Lung (tissue), 12 donors: ENCODE results near the gene SLC51B. TPM values are rescaled to one million over a fixed set of nuclear protein-coding genes. Genes with fewer than 3 reads are reported as not detected.
A peak's percentile ranks its signal among the peaks of the same experiment; 100 is the strongest.

Experiments used
- ATAC-seq: fragments of 200-7000 bp; cut with Tn5 transposase; one replicate; pipeline ENCODE4 v1.9.1; 2020; ENCODE audit warnings: moderate number of reproducible peaks; ENCODE audit not compliant: insufficient read depth, low FRiP score
- DNase-seq, 3 donors: peaks; one replicate each; pipeline ENCODE4 v3.0.0-alpha.2; 2013 to 2017
- H3K27ac ChIP-seq, 2 donors: one replicate each; pipeline ENCODE4 v1.5.1; 2013; ENCODE audit warnings: mild to moderate bottlenecking in 2 of 2, moderate library complexity in 2 of 2, control low read depth in 1 of 2, inconsistent platforms in 1 of 2, low read depth in 1 of 2, low read length in 1 of 2
- H3K27me3 ChIP-seq, 3 donors: one replicate each; pipeline ENCODE4 v1.5.1; 2013; ENCODE audit warnings: low read length in 2 of 3; ENCODE audit not compliant: control insufficient read depth in 3 of 3, insufficient read depth in 3 of 3
- H3K36me3 ChIP-seq, 4 donors: one replicate each; pipeline ENCODE4 v1.5.1; 2013; ENCODE audit warnings: low read length in 4 of 4, mild to moderate bottlenecking in 1 of 4, moderate library complexity in 1 of 4; ENCODE audit not compliant: control insufficient read depth in 4 of 4, insufficient read depth in 4 of 4
- H3K4me1 ChIP-seq, 5 donors: one replicate each; pipeline ENCODE4 v1.5.1; 2013; ENCODE audit warnings: low read length in 5 of 5, mild to moderate bottlenecking in 2 of 5, moderate library complexity in 1 of 5; ENCODE audit not compliant: control insufficient read depth in 5 of 5, insufficient read depth in 5 of 5
- H3K4me3 ChIP-seq: one replicate; pipeline ENCODE4 v1.5.1; 2013; ENCODE audit warnings: mild to moderate bottlenecking, control low read depth, moderate library complexity
- H3K9ac ChIP-seq, 2 donors: one replicate each; pipeline ENCODE4 v1.5.1; 2013; ENCODE audit warnings: low read length in 2 of 2, control low read depth in 1 of 2; ENCODE audit not compliant: insufficient read depth in 1 of 2
- H3K9me3 ChIP-seq, 4 donors: one replicate each; pipeline ENCODE4 v1.5.1; 2013; ENCODE audit warnings: low read length in 3 of 4, mild to moderate bottlenecking in 1 of 4, moderate library complexity in 1 of 4; ENCODE audit not compliant: control insufficient read depth in 4 of 4, insufficient read depth in 3 of 4
- CTCF ChIP-seq: IDR thresholded peaks from 2 replicates; pipeline ENCODE4 v1.5.1; 2012; ENCODE audit warnings: mild to moderate bottlenecking; ENCODE audit errors: control extremely low read depth, extremely low read depth
- WGBS, 2 donors: extraction: QIAGEN DNeasy Blood & Tissue Kit; methylation state at CpG; one replicate each; pipeline ENCODE4 v1.1.7; 2013; 5-methylcytosine and 5-hydroxymethylcytosine counted together
- polyA plus RNA-seq, 2 donors: library from polyadenylated mRNA; stranded (reverse); fragments of 200-250 nt; gene quantifications; one replicate each; pipeline ENCODE4 v1.2.1, GENCODE V29; 2013
- total RNA-seq, 2 donors: library from RNA; depleted of rRNA in 1 of 2; stranded (reverse); fragments of >200 nt in 1 of 2; gene quantifications; one replicate each; pipeline ENCODE4 v1.2.1, GENCODE V29; 2014 to 2021
- donor health status: control.
- donor health status: control.
- donor health status: Bipolar disorder and iron deficiency.
- donor health status: healthy.
- donor health status: DM: yes; HTN: yes; CAD: no.

The SLC51B gene
- total and polyA plus RNA-seq, 4 donors = 0.85 to 7.3 (median 2.0) TPM

GRCh38 chr15:65032801-65033537 lies 12.2 kb upstream of the SLC51B start:
- Histone ChIP-seq H3K4me1 (peaks cover 5 to 32% (median 13%) of the 10 kb centered on the region in 5 donors), H3K27me3 (no peaks in the 10 kb centered on the region), H3K9me3 (no peaks in the 10 kb centered on the region), H3K9ac (no peak overlapping the region), H3K4me3 (no peak overlapping the region), H3K36me3 (no peaks in the 10 kb centered on the region), H3K27ac (no peak overlapping the region)
- no peak for TF ChIP-seq CTCF
- ATAC-seq = peak; percentile 64
- WGBS, 2 donors = 24 to 26% methylated on average over 13 of the region's 13 CpGs
- DNase-seq = peak; percentile 70 to 78 (median 77)

- DNase-seq (peak in 2 of 3 donors; percentile 74 to 78), ATAC-seq (no peak)
- H3K9me3 ChIP-seq = no peaks in the 10 kb centered on the region
- WGBS, 2 donors = 13 to 19% methylated on average over 4 of the region's 4 CpGs
- no peaks in the 10 kb centered on the region for H3K36me3 ChIP-seq
- H3K4me1 ChIP-seq = peaks cover 0 to 30% (median 9%) of the 10 kb centered on the region in 5 donors
- H3K27ac ChIP-seq = no peak overlapping the region
- peak; percentile 21 for TF ChIP-seq CTCF
- no peak overlapping the region for H3K9ac ChIP-seq
- no peaks in the 10 kb centered on the region for H3K27me3 ChIP-seq
- no peak overlapping the region for H3K4me3 ChIP-seq
Measured at GRCh38 chr15:65033659-65034269, 11.4 kb upstream of the SLC51B start.

GRCh38 chr15:65034719-65035118 lies 10.5 kb upstream of the SLC51B start:
- peaks cover 0 to 36% (median 14%) of the 10 kb centered on the region in 5 donors for H3K4me1 ChIP-seq
- no peaks in the 10 kb centered on the region for H3K27me3 ChIP-seq
- ATAC-seq (no peak), DNase-seq (no peak)
- 91 to 96% methylated on average over 11 of the region's 11 CpGs for whole genome bisulfite sequencing, 2 donors
- H3K9me3 ChIP-seq = no peaks in the 10 kb centered on the region
- no peak overlapping the region for H3K27ac ChIP-seq
- H3K9ac ChIP-seq = no peak overlapping the region
- TF ChIP-seq CTCF = no peak
- H3K4me3 ChIP-seq = no peak overlapping the region
- H3K36me3 ChIP-seq = no peaks in the 10 kb centered on the region
